Kidney epithelial cell (primary cell): ENCODE data around the gene ZNF691. TPM values are rescaled to one million over a fixed set of nuclear protein-coding genes. Genes with fewer than 3 reads are reported as not detected.
"Not testable (repeated sequence)": the region's sequence is repeated elsewhere in the genome, so short reads cannot be mapped to it uniquely, and the experiment has no call there.

Source experiments
- DNase-seq: peaks from one replicate; pipeline ENCODE4 v3.0.0-alpha.2; 2010; ENCODE audit warnings: low read depth
- H3K27me3 ChIP-seq: 2 replicates; pipeline ENCODE4 v1.6.0; 2011; ENCODE audit warnings: low read length; ENCODE audit not compliant: control insufficient read depth, insufficient read depth
- H3K36me3 ChIP-seq: 2 replicates; pipeline ENCODE4 v1.5.1; 2011; ENCODE audit warnings: low read length; ENCODE audit not compliant: control insufficient read depth, insufficient read depth
- H3K4me3 ChIP-seq: 2 replicates; pipeline ENCODE4 v1.5.1; 2011; ENCODE audit warnings: low read depth, mild to moderate bottlenecking, control low read depth, low read length
- CTCF ChIP-seq: IDR thresholded peaks from 2 replicates; pipeline ENCODE4 v1.5.1; 2011; ENCODE audit warnings: mild to moderate bottlenecking, moderate library complexity, low read length, control low read depth, inconsistent platforms; ENCODE audit not compliant: insufficient read depth, poor library complexity, severe bottlenecking
- total RNA-seq: library from RNA; depleted of rRNA; stranded (reverse); fragments of >200 nt; gene quantifications from 2 replicates; pipeline ENCODE4 v1.2.3, GENCODE V29; 2015

The ZNF691 gene
- total RNA-seq, 1 donor from 2014 or later = 9.4 TPM

- no peaks in the 10 kb centered on the region for H3K27me3 ChIP-seq
- no peak for DNase-seq
- H3K36me3 ChIP-seq = no peaks in the 10 kb centered on the region
- TF ChIP-seq CTCF = no peak
- H3K4me3 ChIP-seq = no peak overlapping the region
These were observed 39.8 kb upstream of the ZNF691 start for GRCh38 chr1:42806593-42806992.

- no peak for TF ChIP-seq CTCF
- Histone ChIP-seq H3K36me3 (no peaks in the 10 kb centered on the region), H3K4me3 (no peak overlapping the region), H3K27me3 (no peaks in the 10 kb centered on the region)
- no peak for DNase-seq
These were observed 39.3 kb upstream of the ZNF691 start for GRCh38 chr1:42807056-42807668.

GRCh38 chr1:42814815-42815214, 31.6 kb upstream of the ZNF691 start:
- DNase-seq, H3K36me3 ChIP-seq, H3K27me3 ChIP-seq, H3K4me3 ChIP-seq: not testable (repeated sequence)

GRCh38 chr1:42815941-42816584, 30.4 kb upstream of the ZNF691 start:
- no peak for TF ChIP-seq CTCF
- DNase-seq = no peak

GRCh38 chr1:42816585-42817439, 29.6 kb upstream of the ZNF691 start, which contains the start of the genes ERMAP and SVBP:
TSS of gene ERMAP (plus strand) at chr1:42817122. CDS start at chr1:42830449, 13,327 bp downstream.
TSS of gene SVBP (minus strand) at chr1:42817397. CDS start at chr1:42816544, 853 bp downstream.
- Histone ChIP-seq H3K27me3 (no peaks in the 10 kb centered on the region), H3K4me3 (peak within 1 kb of the TSS; percentile 50), H3K36me3 (no peaks in the 10 kb centered on the region)
- no peak for DNase-seq
- TF ChIP-seq CTCF = no peak

More at GRCh38 chr1:42815941-42816584, 30.4 kb upstream of the ZNF691 start:
- H3K36me3 ChIP-seq = no peaks in the 10 kb centered on the region
- H3K4me3 ChIP-seq = peak overlapping the region; percentile 48
- no peaks in the 10 kb centered on the region for H3K27me3 ChIP-seq

- no peaks in the 10 kb centered on the region for H3K36me3 ChIP-seq
- DNase-seq = no peak
- H3K4me3 ChIP-seq = peak overlapping the region; percentile 50
- TF ChIP-seq CTCF = no peak
- H3K27me3 ChIP-seq = no peaks in the 10 kb centered on the region
These were observed 29.0 kb upstream of the ZNF691 start for GRCh38 chr1:42817440-42817767.
